Spleen (tissue), 7 donors: ENCODE measurements around the gene CXCR6.

Experiments
- POLR2A ChIP-seq, 3 donors: fragments of 450-650 bp; IDR thresholded peaks; one replicate each; pipeline ENCODE4 v1.5.1; 2017; ENCODE audit warnings: antibody characterized with exemption in 3 of 3, mild to moderate bottlenecking in 1 of 3
- TF ChIP-seq, protein P1 (sequence below), 11 experiments: fragments of 200-600 bp in 7 of 11; fragments of 450-650 bp in 4 of 11; sonication (generic) in 4 of 11; IDR thresholded peaks in 8 of 11; conservative IDR thresholded peaks in 3 of 11; 1 replicate in 7 of 11; 2 replicates in 4 of 11; pipeline versions ENCODE4 v1.4.0 to v1.8.0; 2016 to 2021; ENCODE audit warnings: antibody characterized with exemption in 11 of 11, inconsistent platforms in 4 of 11, mild to moderate bottlenecking in 1 of 11
- donor health status: DM: no; HTN: no; CAD: no; lungs with moderate emphysema.
- donor health status: DM: no; HTN: no; CAD: no.
- donor health status: DM: no; HTN: no; CAD: no.

- TF ChIP-seq, protein P1, sequence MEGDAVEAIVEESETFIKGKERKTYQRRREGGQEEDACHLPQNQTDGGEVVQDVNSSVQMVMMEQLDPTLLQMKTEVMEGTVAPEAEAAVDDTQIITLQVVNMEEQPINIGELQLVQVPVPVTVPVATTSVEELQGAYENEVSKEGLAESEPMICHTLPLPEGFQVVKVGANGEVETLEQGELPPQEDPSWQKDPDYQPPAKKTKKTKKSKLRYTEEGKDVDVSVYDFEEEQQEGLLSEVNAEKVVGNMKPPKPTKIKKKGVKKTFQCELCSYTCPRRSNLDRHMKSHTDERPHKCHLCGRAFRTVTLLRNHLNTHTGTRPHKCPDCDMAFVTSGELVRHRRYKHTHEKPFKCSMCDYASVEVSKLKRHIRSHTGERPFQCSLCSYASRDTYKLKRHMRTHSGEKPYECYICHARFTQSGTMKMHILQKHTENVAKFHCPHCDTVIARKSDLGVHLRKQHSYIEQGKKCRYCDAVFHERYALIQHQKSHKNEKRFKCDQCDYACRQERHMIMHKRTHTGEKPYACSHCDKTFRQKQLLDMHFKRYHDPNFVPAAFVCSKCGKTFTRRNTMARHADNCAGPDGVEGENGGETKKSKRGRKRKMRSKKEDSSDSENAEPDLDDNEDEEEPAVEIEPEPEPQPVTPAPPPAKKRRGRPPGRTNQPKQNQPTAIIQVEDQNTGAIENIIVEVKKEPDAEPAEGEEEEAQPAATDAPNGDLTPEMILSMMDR (IDR thresholded peaks at IDR 0.05 in 8 of 11, conservative IDR thresholded peaks at IDR 0.05 in 3 of 11), result no peak
- no peak for TF ChIP-seq POLR2A (IDR thresholded peaks at IDR 0.05)
Observed at GRCh38 chr3:45983770-45984169, 40.5 kb downstream of the CXCR6 start.
